ENCODE data around the gene USF1. TPM values are rescaled to one million over a fixed set of nuclear protein-coding genes. Genes with fewer than 3 reads are reported as not detected.

The USF1 gene, protein sequence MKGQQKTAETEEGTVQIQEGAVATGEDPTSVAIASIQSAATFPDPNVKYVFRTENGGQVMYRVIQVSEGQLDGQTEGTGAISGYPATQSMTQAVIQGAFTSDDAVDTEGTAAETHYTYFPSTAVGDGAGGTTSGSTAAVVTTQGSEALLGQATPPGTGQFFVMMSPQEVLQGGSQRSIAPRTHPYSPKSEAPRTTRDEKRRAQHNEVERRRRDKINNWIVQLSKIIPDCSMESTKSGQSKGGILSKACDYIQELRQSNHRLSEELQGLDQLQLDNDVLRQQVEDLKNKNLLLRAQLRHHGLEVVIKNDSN
- total RNA-seq: 10 to 100 TPM; 29.8 to 43.5 TPM
- 10 to 100 TPM; 19.2 to 24.5 TPM for polyA plus RNA-seq

DNA sequence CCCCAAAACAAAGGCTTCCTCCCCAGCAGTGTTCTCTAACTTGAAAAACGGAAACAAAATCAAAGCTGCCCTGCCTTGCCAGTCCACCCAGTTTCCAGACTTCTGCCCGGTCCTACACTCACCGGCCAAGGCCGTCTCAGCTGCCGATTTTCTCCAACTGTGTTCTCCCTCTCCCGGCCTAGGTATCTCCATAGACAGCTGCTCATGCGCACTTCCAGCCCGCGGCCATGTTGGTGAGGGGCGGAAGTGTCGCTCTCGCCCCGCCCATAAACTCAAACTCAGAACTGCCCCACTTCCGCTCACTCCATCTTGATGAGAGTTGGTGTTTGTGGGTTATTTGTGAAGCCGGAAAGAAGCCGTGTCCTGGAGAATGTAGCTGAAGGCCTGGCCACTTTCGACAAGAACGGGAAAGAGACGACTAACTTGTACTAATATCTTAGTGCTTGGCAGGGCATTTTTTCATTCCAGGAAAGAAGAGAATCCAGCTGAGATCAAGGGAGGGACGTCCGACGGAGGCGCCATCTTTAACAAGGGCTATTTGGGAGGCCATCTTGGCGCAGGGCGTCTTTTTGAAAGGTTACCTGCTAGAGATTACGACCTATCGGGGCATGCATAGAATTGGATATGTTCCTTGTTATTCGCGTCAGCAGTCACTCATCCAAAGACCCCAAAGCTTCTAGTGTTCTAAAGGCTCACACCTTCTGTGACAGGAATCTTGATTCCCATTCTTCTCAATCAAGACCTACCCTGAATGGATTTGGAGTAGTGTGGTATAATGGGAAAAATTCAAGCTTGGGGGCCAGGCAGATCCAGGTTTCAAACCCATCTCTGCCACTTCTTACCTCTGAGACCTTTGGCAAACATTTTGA lies at the start of gene USF1:
Gene USF1, minus strand, starts transcription at position 242 of the 869 bp plus-strand sequence. CDS start 2,702 bp downstream, outside the sequence.
- H3K27me3 ChIP-seq (ENCODE audit: control insufficient read depth in 4 of 4, insufficient read depth in 4 of 4, low read length in 3 of 4): no peaks in the 10 kb centered on the region
- peak within 1 kb of the TSS; percentile 85 to 96 for H3K9ac ChIP-seq (ENCODE audit: low read depth in 1 of 2, low read length in 2 of 2)
- peaks cover 0 to 20% (median 19%) of the 10 kb centered on the region in 4 donors for H3K36me3 ChIP-seq (ENCODE audit: control insufficient read depth in 4 of 4, insufficient read depth in 3 of 4, low read depth in 1 of 4, low read length in 3 of 4)
- H3K9me3 ChIP-seq (ENCODE audit: control insufficient read depth in 4 of 4, low read length in 3 of 4): peaks cover 0 to 7% (median 2%) of the 10 kb centered on the region in 4 donors
- TF ChIP-seq JUND (IDR thresholded peaks at IDR 0.05) (no peak), YY1 (IDR thresholded peaks at IDR 0.05) (peak; percentile 100), FOXA1 (IDR thresholded peaks at IDR 0.05) (no peak), EGR1 (IDR thresholded peaks at IDR 0.05; ENCODE audit: low read depth in 2 of 2) (peak; percentile 16 to 55), TAF1 (conservative IDR thresholded peaks at IDR 0.05) (peak; percentile 93), FOXA2 (IDR thresholded peaks at IDR 0.05) (no peak), RAD21 (IDR thresholded peaks at IDR 0.05) (peak; percentile 10 to 32), CTCF (IDR thresholded peaks at IDR 0.05; ENCODE audit: low read depth, low read length, missing input control) (no peak), HNF4G (IDR thresholded peaks at IDR 0.05) (no peak), ZBTB33 (IDR thresholded peaks at IDR 0.05) (peak; percentile 70), GABPA (IDR thresholded peaks at IDR 0.05 in 1 of 2, conservative IDR thresholded peaks at IDR 0.05 in 1 of 2) (peak; percentile 95 to 97), HNF4A (conservative IDR thresholded peaks at IDR 0.05) (no peak), NR2F2 (IDR thresholded peaks at IDR 0.05) (peak; percentile 48), RXRA (IDR thresholded peaks at IDR 0.05) (peak; percentile 17 to 24), SP1 (IDR thresholded peaks at IDR 0.05) (peak; percentile 5)
- TF ChIP-seq, protein P1, sequence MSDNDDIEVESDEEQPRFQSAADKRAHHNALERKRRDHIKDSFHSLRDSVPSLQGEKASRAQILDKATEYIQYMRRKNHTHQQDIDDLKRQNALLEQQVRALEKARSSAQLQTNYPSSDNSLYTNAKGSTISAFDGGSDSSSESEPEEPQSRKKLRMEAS (IDR thresholded peaks at IDR 0.05): peak; percentile 42
- TF ChIP-seq, protein P2, sequence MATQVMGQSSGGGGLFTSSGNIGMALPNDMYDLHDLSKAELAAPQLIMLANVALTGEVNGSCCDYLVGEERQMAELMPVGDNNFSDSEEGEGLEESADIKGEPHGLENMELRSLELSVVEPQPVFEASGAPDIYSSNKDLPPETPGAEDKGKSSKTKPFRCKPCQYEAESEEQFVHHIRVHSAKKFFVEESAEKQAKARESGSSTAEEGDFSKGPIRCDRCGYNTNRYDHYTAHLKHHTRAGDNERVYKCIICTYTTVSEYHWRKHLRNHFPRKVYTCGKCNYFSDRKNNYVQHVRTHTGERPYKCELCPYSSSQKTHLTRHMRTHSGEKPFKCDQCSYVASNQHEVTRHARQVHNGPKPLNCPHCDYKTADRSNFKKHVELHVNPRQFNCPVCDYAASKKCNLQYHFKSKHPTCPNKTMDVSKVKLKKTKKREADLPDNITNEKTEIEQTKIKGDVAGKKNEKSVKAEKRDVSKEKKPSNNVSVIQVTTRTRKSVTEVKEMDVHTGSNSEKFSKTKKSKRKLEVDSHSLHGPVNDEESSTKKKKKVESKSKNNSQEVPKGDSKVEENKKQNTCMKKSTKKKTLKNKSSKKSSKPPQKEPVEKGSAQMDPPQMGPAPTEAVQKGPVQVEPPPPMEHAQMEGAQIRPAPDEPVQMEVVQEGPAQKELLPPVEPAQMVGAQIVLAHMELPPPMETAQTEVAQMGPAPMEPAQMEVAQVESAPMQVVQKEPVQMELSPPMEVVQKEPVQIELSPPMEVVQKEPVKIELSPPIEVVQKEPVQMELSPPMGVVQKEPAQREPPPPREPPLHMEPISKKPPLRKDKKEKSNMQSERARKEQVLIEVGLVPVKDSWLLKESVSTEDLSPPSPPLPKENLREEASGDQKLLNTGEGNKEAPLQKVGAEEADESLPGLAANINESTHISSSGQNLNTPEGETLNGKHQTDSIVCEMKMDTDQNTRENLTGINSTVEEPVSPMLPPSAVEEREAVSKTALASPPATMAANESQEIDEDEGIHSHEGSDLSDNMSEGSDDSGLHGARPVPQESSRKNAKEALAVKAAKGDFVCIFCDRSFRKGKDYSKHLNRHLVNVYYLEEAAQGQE (IDR thresholded peaks at IDR 0.05): peak; percentile 74
- TF ChIP-seq, protein P3, sequence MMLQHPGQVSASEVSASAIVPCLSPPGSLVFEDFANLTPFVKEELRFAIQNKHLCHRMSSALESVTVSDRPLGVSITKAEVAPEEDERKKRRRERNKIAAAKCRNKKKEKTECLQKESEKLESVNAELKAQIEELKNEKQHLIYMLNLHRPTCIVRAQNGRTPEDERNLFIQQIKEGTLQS (IDR thresholded peaks at IDR 0.05): peak; percentile 28
- H3K4me3 ChIP-seq (ENCODE audit: low read depth in 1 of 3, low read length in 3 of 3): peak within 1 kb of the TSS; percentile 89 to 97 (median 91)
- DNase-seq (ENCODE audit: low spot score): peak; percentile 96
- peak within 1 kb of the TSS; percentile 85 to 92 for H3K27ac ChIP-seq (ENCODE audit: low read depth in 1 of 2, low read length in 2 of 2)
- under 1% methylated on average over 29 of the region's 29 CpGs for WGBS
- peaks cover 3 to 19% (median 9%) of the 10 kb centered on the region in 4 donors for H3K4me1 ChIP-seq (ENCODE audit: control insufficient read depth in 4 of 4, insufficient read depth in 4 of 4, low read length in 3 of 4)

Measured in liver (tissue), 9 donors.